Smooth muscle cell (in vitro differentiated cells): ENCODE results near the gene EHD3. TPM values are rescaled to one million over a fixed set of nuclear protein-coding genes. Genes with fewer than 3 reads are reported as not detected.

Experiments used
- DNase-seq: peaks from one replicate; lab custom pipeline; 2025; ENCODE audit not compliant: unreplicated experiment; lab: John Stamatoyannopoulos, UW
- H2AFZ ChIP-seq: fragments of 200-600 bp; sonication (generic); 2 replicates; pipeline ENCODE4 v1.6.0; 2016; ENCODE audit warnings: antibody characterized with exemption, low read depth, mild to moderate bottlenecking
- H3F3A ChIP-seq: fragments of 200-600 bp; sonication (generic); 2 replicates; pipeline ENCODE4 v1.6.0; 2017; ENCODE audit warnings: antibody characterized with exemption, low read depth
- H3K27ac ChIP-seq: fragments of 200-600 bp; sonication (generic); 2 replicates; pipeline ENCODE4 v1.5.1; 2016; ENCODE audit warnings: low read depth, mild to moderate bottlenecking
- H3K27me3 ChIP-seq: fragments of 200-600 bp; sonication (generic); 2 replicates; pipeline ENCODE4 v1.6.1; 2016; ENCODE audit warnings: low read depth, mild to moderate bottlenecking
- H3K36me3 ChIP-seq: fragments of 200-600 bp; sonication (generic); 2 replicates; pipeline ENCODE4 v1.5.1; 2016; ENCODE audit warnings: low read depth
- H3K4me1 ChIP-seq: fragments of 200-600 bp; sonication (generic); 2 replicates; pipeline ENCODE4 v1.5.1; 2016; ENCODE audit warnings: low read depth
- H3K4me2 ChIP-seq: fragments of 200-600 bp; sonication (generic); 2 replicates; pipeline ENCODE4 v1.6.0; 2016; ENCODE audit warnings: mild to moderate bottlenecking
- H3K4me3 ChIP-seq: fragments of 200-600 bp; sonication (generic); 2 replicates; pipeline ENCODE4 v1.5.1; 2016; ENCODE audit warnings: mild to moderate bottlenecking
- H3K79me2 ChIP-seq: fragments of 200-600 bp; sonication (generic); 2 replicates; pipeline ENCODE4 v1.6.0; 2016; ENCODE audit warnings: low read depth, mild to moderate bottlenecking
- H3K9ac ChIP-seq: fragments of 200-600 bp; sonication (generic); 2 replicates; pipeline ENCODE4 v1.6.0; 2016; ENCODE audit warnings: low read depth
- H3K9me3 ChIP-seq: fragments of 200-600 bp; sonication (generic); replicated peaks from 2 replicates; pipeline ENCODE4 v1.5.1; 2016; ENCODE audit warnings: low read depth
- H4K20me1 ChIP-seq: fragments of 200-600 bp; sonication (generic); 2 replicates; pipeline ENCODE4 v1.6.0; 2016; ENCODE audit warnings: low read depth
- CTCF ChIP-seq: fragments of 200-600 bp; sonication (generic); IDR thresholded peaks from 2 replicates; pipeline ENCODE4 v1.5.1; 2017; ENCODE audit warnings: borderline replicate concordance, mild to moderate bottlenecking, antibody characterized with exemption; ENCODE audit not compliant: insufficient read depth, poor library complexity, severe bottlenecking
- WGBS: methylation state at CpG from one replicate; pipeline ENCODE4 v1.1.7; 2016; ENCODE audit warnings: low lambda C conversion rate; 5-methylcytosine and 5-hydroxymethylcytosine counted together
- polyA plus RNA-seq: library from polyadenylated mRNA; unstranded; fragments of >200 nt; fragmentation: Nextera tagmentation; extraction: Ambion mirVana; gene quantifications from 2 replicates; pipeline ENCODE4 v1.2.1, GENCODE V29; 2016
- total RNA-seq: library from RNA; depleted of rRNA; stranded (reverse); fragments of >200 nt; gene quantifications from 2 replicates; pipeline ENCODE4 v1.2.3, GENCODE V29; 2014

Gene EHD3
- total and polyA plus RNA-seq, 2 experiments from 2014 or later = 13.8 to 15.5 TPM

GRCh38 chr2:31253356-31254131 lies 19.6 kb downstream of the EHD3 start:
- Histone ChIP-seq H3K4me1 (no peaks in the 10 kb centered on the region), H3K4me3 (no peak overlapping the region), H3K4me2 (no peak overlapping the region), H3K79me2 (no peaks in the 10 kb centered on the region), H3F3A (no peaks in the 10 kb centered on the region), H3K9ac (no peak overlapping the region), H3K9me3 (no peaks in the 10 kb centered on the region), H4K20me1 (peaks cover 37% of the 10 kb centered on the region), H2AFZ (no peak overlapping the region), H3K27ac (no peak overlapping the region), H3K27me3 (no peaks in the 10 kb centered on the region), H3K36me3 (no peaks in the 10 kb centered on the region)
- WGBS = 92% methylated on average over 13 of the region's 13 CpGs
- DNase-seq = no peak
- TF ChIP-seq CTCF = no peak

- WGBS = 96% methylated on average over 19 of the region's 19 CpGs
- no peaks in the 10 kb centered on the region for H3K79me2 ChIP-seq
- H3K9ac ChIP-seq = no peak overlapping the region
- no peak overlapping the region for H3K27ac ChIP-seq
- no peak overlapping the region for H3K4me2 ChIP-seq
- no peaks in the 10 kb centered on the region for H3F3A ChIP-seq
- no peaks in the 10 kb centered on the region for H3K27me3 ChIP-seq
- H3K36me3 ChIP-seq = no peaks in the 10 kb centered on the region
- peaks cover 37% of the 10 kb centered on the region for H4K20me1 ChIP-seq
- H2AFZ ChIP-seq = no peak overlapping the region
- H3K4me3 ChIP-seq = no peak overlapping the region
- no peaks in the 10 kb centered on the region for H3K9me3 ChIP-seq
- no peak for TF ChIP-seq CTCF
- no peaks in the 10 kb centered on the region for H3K4me1 ChIP-seq
- no peak for DNase-seq
Observed at GRCh38 chr2:31254237-31255203, 20.6 kb downstream of the EHD3 start.

- DNase-seq = no peak
- no peaks in the 10 kb centered on the region for H3K9me3 ChIP-seq
- H3K36me3 ChIP-seq = no peaks in the 10 kb centered on the region
- H2AFZ ChIP-seq = no peak overlapping the region
- H3K9ac ChIP-seq = no peak overlapping the region
- no peak overlapping the region for H3K27ac ChIP-seq
- TF ChIP-seq CTCF = no peak
- 87% methylated on average over 11 of the region's 11 CpGs for WGBS
- H3K4me1 ChIP-seq = no peaks in the 10 kb centered on the region
- no peaks in the 10 kb centered on the region for H3K79me2 ChIP-seq
- H3K27me3 ChIP-seq = no peaks in the 10 kb centered on the region
- H3K4me2 ChIP-seq = no peak overlapping the region
- H3F3A ChIP-seq = no peaks in the 10 kb centered on the region
- H3K4me3 ChIP-seq = no peak overlapping the region
- peaks cover 34% of the 10 kb centered on the region for H4K20me1 ChIP-seq
Observed at GRCh38 chr2:31255911-31256571, 22.1 kb downstream of the EHD3 start.
